Skeletal muscle tissue (tissue), 4 donors: ENCODE measurements around the gene RAB33B. TPM values are rescaled to one million over a fixed set of nuclear protein-coding genes. Genes with fewer than 3 reads are reported as not detected.
"Not testable (repeated sequence)": the region's sequence is repeated elsewhere in the genome, so short reads cannot be mapped to it uniquely, and the experiment has no call there.

Source experiments
- H3K27ac ChIP-seq: one replicate; pipeline ENCODE4 v1.7.0; 2013; ENCODE audit warnings: mild to moderate bottlenecking, low read depth, low read length, inconsistent platforms
- H3K27me3 ChIP-seq, 3 donors: one replicate each; pipeline ENCODE4 v1.7.0; 2013; ENCODE audit warnings: low read length in 3 of 3; ENCODE audit not compliant: control insufficient read depth in 3 of 3, insufficient read depth in 3 of 3
- H3K36me3 ChIP-seq, 3 donors: one replicate each; pipeline ENCODE4 v1.7.0; 2013; ENCODE audit warnings: low read length in 3 of 3; ENCODE audit not compliant: control insufficient read depth in 3 of 3, insufficient read depth in 3 of 3
- H3K4me1 ChIP-seq, 3 donors: one replicate each; pipeline ENCODE4 v1.7.0; 2013; ENCODE audit warnings: low read length in 3 of 3, mild to moderate bottlenecking in 3 of 3; ENCODE audit not compliant: control insufficient read depth in 3 of 3, insufficient read depth in 3 of 3
- H3K4me3 ChIP-seq, 3 donors: one replicate each; pipeline ENCODE4 v1.7.0; 2013; ENCODE audit warnings: low read length in 3 of 3
- H3K9ac ChIP-seq, 3 donors: one replicate each; pipeline ENCODE4 v1.7.0; 2013; ENCODE audit warnings: low read length in 3 of 3, mild to moderate bottlenecking in 3 of 3, moderate library complexity in 2 of 3, low read depth in 1 of 3
- H3K9me3 ChIP-seq, 3 donors: one replicate each; pipeline ENCODE4 v1.7.0; 2013; ENCODE audit warnings: low read length in 3 of 3; ENCODE audit not compliant: control insufficient read depth in 3 of 3
- total RNA-seq: library from RNA; depleted of rRNA; stranded (reverse); fragments of >200 nt; gene quantifications from one replicate; pipeline ENCODE4 v1.2.3, GENCODE V29; 2014
- donor health status: Osteomylitis.

The RAB33B gene
- total RNA-seq, result 11.5 TPM

- H3K4me1 ChIP-seq, result peaks cover 16 to 28% (median 27%) of the 10 kb centered on the region in 3 donors
Measured at GRCh38 chr4:139454111-139455045, at the start of gene RAB33B. Gene RAB33B (plus strand): TSS chr4:139454121. CDS start chr4:139454196, 75 bp downstream.

DNA sequence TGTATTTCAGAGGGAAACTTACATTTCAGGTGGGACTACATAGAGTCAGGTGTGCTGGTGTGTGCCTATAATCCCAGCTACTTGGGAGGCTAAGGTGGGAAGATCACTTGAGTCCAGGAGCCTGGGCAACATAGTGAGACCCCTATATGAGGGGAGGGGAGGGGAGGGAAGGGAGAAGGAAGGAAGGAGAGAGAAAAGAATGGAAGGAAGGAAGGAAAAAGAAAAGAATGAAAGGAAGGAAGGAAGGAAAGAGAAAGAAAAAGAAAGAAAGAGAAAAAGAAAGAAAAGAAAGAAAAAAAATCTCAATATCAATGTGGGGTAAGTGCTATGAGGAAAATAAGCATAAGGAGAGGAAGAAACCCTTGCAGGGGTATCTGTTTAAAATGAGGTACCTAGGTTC is 43.6 kb upstream of the RAB33B start:
- Histone ChIP-seq H3K36me3 (no peaks in the 10 kb centered on the region), H3K4me1 (no peaks in the 10 kb centered on the region), H3K9me3 (no peaks in the 10 kb centered on the region), H3K27ac (no peak overlapping the region), H3K4me3 (no peak overlapping the region), H3K27me3 (no peaks in the 10 kb centered on the region), H3K9ac (no peak overlapping the region)

More at GRCh38 chr4:139454111-139455045, at the start of gene RAB33B:
- Histone ChIP-seq H3K4me3 (peak within 1 kb of the TSS; percentile 93 to 98 (median 96)), H3K9me3 (no peaks in the 10 kb centered on the region), H3K27ac (peak within 1 kb of the TSS; percentile 91), H3K27me3 (no peaks in the 10 kb centered on the region), H3K9ac (peak within 1 kb of the TSS; percentile 83 to 98 (median 88)), H3K36me3 (no peaks in the 10 kb centered on the region)

GRCh38 chr4:139414671-139415210 is 39.2 kb upstream of the RAB33B start:
- not testable (repeated sequence) for H3K27ac ChIP-seq, H3K4me3 ChIP-seq, H3K4me1 ChIP-seq, H3K9ac ChIP-seq, H3K27me3 ChIP-seq, H3K9me3 ChIP-seq, H3K36me3 ChIP-seq

DNA sequence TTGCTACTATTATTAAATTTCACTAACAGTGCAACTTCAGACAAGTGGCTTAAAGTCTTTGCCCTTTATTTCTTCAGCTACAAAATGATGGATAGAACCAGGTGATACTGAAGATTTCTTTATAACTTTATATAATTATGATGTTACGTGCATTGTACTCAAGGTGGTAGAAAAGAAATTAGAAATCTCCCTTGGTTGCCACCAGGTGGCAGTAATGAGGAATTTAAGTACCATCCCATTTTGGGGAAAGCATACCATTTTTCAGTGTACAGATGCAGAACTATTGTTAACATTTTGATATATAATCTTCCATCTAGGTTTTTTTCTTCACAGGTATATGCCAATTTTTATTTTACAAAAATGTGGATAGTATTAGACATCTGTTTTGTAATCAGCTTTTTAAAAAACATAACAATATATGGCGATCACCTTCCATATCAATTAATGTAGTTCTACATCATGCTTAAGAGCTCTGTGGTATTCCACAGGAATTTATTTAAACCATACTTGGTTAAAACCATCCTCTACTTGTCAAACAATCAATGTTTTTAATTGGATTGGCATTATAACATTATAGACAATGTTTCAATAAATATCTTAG is 37.7 kb upstream of the RAB33B start:
- H3K4me1 ChIP-seq, result no peaks in the 10 kb centered on the region
- H3K36me3 ChIP-seq, result no peaks in the 10 kb centered on the region
- H3K27me3 ChIP-seq, result no peaks in the 10 kb centered on the region
- no peak overlapping the region for H3K9ac ChIP-seq
- no peaks in the 10 kb centered on the region for H3K9me3 ChIP-seq
- no peak overlapping the region for H3K4me3 ChIP-seq
- H3K27ac ChIP-seq, result no peak overlapping the region

DNA sequence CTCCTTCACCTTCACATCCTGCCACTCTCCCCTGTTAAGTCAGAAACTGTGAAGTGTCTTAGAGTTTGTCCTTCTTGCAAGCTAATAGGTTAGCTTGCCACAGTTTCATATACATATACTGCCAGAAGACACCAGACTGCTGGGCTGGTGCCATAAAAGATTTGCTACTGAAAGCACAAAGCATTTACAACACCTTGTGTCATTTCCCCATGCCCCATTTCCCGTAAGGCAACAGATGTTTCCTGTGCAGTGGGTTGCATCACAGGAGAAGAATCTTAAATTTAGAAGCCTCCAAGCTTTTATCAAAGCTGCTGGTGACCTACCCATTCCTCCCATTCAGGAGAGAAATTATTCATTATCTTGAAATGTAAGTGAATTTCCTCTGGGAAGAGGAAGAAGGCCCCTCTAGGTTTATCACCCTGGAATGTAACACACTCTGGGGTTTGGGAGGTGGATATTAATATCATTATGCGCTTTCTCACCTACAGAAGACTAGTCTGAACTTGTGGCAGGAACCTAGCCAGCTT is 34.5 kb upstream of the RAB33B start:
- Histone ChIP-seq H3K4me1 (no peaks in the 10 kb centered on the region), H3K4me3 (no peak overlapping the region), H3K27me3 (no peaks in the 10 kb centered on the region), H3K27ac (peak overlapping the region; percentile 37), H3K9me3 (peaks cover 0 to 4% (median 0%) of the 10 kb centered on the region in 3 donors), H3K9ac (no peak overlapping the region), H3K36me3 (no peaks in the 10 kb centered on the region)

- H3K27me3 ChIP-seq, result no peaks in the 10 kb centered on the region
- H3K27ac ChIP-seq, result no peak overlapping the region
- H3K4me3 ChIP-seq, result no peak overlapping the region
- no peak overlapping the region for H3K9ac ChIP-seq
- H3K4me1 ChIP-seq, result no peaks in the 10 kb centered on the region
- H3K9me3 ChIP-seq, result peaks cover 0 to 4% (median 0%) of the 10 kb centered on the region in 3 donors
- no peaks in the 10 kb centered on the region for H3K36me3 ChIP-seq
Measured at GRCh38 chr4:139420652-139421051, 33.3 kb upstream of the RAB33B start.

DNA sequence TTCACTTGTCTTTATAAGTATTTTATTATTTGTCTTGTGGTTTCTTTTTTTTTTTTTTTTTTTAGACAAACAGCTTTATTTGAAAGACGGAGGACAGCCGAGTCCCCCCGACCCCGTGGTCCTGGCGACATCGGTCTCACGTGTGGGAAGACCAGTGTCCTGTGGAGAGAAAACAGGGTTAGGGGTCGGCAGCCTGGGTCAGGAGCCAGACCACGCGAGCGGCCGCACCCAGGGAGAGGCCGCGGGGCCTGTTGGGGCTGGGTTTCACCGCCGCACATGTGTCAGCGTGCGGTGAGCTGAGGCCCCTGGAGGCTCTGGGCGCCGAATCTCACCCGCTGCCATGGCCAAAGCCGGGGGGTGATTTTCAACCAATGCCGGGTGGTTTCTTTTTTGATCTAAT is 17.8 kb upstream of the RAB33B start:
- Histone ChIP-seq H3K27ac (no peak overlapping the region), H3K27me3 (no peaks in the 10 kb centered on the region), H3K9me3 (peaks cover 0 to 8% (median 2%) of the 10 kb centered on the region in 3 donors)

GRCh38 chr4:139438141-139438540 is 15.8 kb upstream of the RAB33B start:
- H3K27ac ChIP-seq, result no peak overlapping the region
- no peaks in the 10 kb centered on the region for H3K27me3 ChIP-seq
- H3K36me3 ChIP-seq, result peaks cover 0 to 3% (median 0%) of the 10 kb centered on the region in 3 donors
- no peaks in the 10 kb centered on the region for H3K4me1 ChIP-seq
- peaks cover 0 to 8% (median 2%) of the 10 kb centered on the region in 3 donors for H3K9me3 ChIP-seq
- no peak overlapping the region for H3K9ac ChIP-seq
- no peak overlapping the region for H3K4me3 ChIP-seq

More for the DNA sequence above, 17.8 kb upstream of the RAB33B start:
- Histone ChIP-seq H3K4me1 (no peaks in the 10 kb centered on the region), H3K9ac (no peak overlapping the region), H3K36me3 (peaks cover 0 to 3% (median 0%) of the 10 kb centered on the region in 3 donors), H3K4me3 (no peak overlapping the region)

DNA sequence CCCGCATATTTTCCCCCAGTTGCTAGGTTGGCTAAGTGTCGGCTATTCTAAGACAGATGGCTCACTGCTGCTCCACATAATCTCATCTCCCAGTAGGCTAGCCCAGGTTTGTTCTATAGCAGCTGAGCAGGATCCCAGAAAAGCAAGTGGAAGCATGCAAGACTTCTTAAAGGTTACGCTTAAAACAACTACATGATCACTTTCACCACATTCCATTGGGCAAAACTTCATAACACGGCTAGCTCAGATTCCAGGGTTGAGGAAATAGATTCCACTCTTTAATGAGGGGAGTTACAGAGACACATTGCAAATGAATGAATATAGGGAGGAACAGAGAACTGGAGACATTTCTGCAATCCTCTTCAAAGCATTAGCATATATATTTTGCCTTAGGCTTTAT is 12.9 kb upstream of the RAB33B start:
- Histone ChIP-seq H3K4me1 (no peaks in the 10 kb centered on the region), H3K9me3 (peaks cover 0 to 5% (median 2%) of the 10 kb centered on the region in 3 donors), H3K4me3 (no peak overlapping the region), H3K36me3 (peaks cover 0 to 3% (median 0%) of the 10 kb centered on the region in 3 donors), H3K27me3 (no peaks in the 10 kb centered on the region), H3K9ac (no peak overlapping the region), H3K27ac (no peak overlapping the region)
